Epidermal melanocyte (primary cell): ENCODE data around the gene SLC35B2.

Experiments used
- DNase-seq: peaks from one replicate; pipeline ENCODE4 v3.0.0; 2011; ENCODE audit warnings: low spot score; ENCODE audit not compliant: insufficient read length

The SLC35B2 gene

DNA sequence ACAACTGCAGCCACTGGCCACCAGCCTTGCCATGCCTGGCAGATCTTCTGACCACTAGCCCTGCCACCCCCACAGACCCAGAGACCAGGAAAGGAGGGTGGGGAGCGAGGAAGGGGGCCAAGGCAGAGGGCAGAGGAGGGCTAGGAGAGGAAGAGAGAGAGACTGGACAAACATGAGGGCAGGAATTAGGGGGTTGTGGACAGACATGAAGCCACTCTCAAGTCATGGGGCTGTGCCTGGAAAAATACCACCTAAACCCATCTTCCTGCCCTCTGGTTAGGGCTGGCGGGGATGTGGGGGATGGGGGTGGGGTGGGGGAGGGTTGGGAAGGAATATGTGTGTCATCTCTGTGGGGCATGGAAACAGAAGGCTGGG lies 35.4 kb downstream of the SLC35B2 start:
- no peak for DNase-seq

DNA sequence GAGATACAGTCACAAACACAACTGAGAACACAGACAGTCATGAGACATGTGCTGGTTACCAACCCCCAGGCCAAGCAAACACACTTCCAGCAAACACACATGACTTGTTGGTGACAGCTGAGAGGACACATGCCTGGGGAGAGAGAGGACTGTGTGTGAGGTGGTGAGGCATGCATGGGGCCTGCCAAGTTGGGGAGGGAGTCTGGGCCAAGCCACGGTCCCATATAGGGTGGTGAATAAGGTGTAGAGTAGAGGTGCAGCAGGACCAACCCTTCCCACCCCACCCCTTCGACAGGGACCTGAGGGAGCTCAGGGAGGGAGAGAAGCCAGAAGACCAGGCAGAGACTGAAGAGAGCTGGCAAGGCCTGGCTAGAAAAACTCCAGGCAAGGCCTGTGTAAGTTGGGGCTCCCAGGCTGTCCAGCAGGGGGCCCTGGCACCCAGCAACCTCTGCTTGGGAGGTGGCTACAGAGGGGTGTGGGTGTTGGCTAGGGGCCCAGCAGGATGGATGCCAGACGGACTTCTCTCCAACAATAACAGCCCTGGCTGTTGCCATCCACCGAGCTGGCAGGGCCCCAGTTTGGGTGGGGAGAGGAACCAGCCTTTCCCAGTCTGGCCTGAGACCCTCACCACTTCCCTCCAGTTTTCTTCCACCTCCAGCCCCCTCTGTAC lies 35.9 kb downstream of the SLC35B2 start:
- DNase-seq, result peak; percentile 76

DNA sequence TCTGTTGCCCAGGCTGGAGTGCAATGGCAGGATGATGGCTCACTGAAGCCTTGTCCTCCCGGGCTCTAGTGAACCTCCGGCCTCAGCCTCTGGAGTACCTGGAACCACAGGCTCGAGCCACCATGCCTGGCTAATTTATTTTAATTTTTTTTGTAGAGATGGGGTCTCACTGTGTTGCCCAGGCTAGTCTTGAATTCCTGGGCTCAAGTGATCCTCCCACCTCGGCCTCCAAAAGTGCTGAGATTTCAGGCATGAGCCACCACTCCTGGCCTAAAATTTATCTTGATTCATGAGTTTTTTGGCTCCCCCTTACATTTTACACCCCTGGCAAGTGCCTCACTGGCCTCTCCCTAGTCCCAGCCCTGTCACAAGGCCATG lies 36.4 kb downstream of the SLC35B2 start:
- DNase-seq, result no peak

DNA sequence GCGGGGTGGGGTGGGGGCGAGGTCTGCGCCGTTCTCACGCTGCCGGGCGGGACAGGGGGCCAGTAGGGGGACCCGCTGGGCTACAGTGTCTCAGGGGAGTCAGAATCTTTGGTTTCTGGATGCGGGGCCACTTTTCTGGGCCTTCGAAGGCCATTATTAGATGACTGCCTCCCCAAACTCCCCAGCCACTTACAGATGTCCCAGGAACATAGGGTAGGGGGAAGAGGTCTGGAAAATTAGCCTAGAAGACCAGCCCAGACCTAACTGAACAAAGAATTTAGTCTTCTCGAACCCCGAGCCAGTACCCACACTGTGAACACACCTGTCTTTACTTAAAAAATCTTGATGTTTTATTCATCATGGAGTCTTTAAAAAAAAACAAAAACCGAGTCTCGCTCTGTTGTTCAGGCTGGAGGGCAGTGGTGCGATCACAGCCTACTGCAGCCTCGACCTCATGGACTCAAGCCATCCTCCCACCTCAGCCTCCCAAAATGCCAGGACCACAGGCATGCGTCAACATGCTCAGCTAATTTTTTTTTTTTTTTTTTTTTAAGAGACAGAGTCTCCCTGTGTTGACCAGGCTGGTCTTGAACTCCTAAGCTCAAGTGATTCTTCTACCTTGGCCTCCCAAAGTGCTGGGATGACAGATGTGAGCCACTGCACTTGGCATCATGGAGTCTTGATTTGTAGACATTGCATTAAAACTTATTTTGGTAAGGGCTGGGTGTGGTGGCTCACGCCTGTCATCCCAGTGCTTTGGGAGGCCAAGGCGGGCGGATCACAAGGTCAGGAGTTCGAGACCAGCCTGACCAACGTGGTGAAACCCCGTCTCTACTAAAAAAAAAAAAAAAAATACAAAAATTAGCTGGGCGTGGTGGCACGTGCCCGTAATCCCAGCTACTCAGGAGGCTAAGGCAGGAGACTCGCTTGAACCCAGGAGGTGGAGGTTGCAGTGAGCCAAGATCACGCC lies 37.2 kb downstream of the SLC35B2 start:
- no peak for DNase-seq

DNA sequence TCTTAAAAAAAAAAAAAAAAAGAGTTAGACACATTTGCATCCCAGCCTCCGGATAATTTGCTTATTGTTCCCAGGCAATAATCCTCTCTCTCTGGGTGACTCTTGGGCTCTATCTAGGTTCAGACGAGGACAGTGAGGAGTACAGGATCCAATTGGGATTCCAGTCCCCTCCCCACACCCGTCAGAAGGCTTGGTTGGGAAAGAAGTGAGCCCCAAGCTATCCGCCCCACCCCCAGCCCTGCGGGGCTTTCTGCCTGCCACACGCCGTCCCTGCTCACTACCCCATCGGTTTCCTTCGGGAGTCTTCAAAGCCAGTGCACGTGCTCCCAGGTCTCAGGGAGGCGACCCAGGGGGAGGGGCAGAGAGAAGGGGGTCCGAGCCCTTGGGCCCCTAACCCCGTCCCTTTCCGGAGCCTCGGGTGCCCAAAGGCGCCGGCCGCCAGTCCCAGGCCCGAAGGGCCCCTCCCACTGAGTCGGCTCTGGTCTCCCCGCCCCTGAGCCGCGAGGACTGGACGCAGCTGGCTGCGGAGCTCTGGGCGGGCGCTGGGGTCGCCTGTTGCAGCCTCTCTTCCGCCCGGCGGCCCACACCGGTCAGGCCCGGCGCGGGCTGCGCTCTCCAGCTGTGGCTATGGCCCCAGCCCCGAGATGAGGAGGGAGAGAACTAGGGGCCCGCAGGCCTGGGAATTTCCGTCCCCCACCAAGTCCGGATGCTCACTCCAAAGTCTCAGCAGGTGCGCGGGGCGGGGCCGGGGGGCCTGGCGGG lies 38.1 kb downstream of the SLC35B2 start:
- peak; percentile 51 for DNase-seq

DNA sequence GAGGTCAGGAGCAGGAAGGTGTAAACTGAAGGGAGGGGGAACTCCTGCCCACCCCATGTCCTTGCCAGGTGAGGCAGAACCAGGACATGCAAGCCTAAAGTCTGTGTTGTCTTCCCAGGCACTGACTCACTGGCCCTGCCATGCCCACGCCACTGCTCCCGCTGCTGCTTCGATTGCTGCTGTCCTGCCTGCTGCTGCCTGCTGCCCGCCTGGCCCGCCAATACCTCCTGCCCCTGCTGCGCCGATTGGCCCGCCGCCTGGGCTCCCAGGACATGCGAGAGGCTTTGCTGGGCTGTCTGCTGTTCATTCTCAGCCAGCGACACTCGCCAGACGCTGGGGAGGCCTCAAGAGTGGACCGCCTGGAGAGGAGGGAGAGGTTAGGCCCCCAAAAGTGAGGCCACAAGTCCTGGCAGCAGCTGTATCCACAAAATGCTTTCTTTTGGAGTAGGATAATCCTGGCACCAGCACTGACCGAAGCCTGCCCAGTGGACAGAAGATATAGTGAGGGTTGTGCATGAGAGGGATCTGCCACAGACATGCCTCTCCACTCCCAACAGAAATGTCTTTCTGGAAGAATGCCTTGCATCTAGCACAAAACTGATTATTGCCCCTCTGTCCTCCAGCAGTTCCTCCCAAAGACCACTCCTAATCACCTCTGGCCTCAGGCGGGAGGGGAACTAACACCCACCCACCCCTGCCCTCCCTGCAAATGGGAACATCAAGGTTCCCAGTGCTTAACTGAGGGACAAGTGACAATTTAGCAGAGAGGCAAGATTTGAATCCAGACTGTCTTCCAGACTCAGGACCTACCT lies 39.8 kb downstream of the SLC35B2 start:
- DNase-seq, result no peak

DNA sequence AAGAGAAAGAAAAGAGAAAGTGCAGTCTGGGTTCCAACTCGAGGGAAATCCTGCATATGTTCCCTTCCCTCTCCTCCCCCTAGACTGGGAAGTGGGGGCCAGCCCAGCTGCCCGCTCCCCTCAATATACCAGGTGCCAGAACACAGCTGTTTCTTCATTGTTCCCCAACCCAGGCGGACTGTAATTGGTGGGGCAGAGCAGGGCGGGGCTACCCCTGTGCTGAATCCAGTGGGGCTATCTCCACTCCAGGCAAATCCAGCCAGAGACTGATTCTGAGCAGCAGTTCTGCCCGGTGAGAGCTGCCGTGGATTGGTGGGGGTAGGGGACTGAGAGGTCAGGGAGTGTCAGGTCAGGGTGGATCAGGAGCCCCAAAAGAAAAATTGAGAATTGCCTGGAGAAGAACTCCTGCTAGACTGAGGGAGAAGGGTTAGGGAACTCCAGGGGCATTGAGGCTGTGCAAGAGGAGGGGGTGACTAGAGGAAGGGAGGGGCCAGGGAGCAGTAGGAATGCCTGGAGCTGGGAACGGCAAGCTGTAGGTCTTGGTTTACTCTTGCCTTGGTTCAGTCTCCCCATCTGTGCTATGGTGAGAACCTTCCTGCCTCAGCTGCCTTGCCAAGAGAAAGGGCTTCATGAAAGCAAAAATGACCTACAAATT lies 40.5 kb downstream of the SLC35B2 start, which contains the start of gene MYMX:
Gene MYMX, plus strand, starts transcription at position 250 of the 655 bp plus-strand sequence. CDS start 546 bp downstream, outside the sequence.
- no peak for DNase-seq

DNA sequence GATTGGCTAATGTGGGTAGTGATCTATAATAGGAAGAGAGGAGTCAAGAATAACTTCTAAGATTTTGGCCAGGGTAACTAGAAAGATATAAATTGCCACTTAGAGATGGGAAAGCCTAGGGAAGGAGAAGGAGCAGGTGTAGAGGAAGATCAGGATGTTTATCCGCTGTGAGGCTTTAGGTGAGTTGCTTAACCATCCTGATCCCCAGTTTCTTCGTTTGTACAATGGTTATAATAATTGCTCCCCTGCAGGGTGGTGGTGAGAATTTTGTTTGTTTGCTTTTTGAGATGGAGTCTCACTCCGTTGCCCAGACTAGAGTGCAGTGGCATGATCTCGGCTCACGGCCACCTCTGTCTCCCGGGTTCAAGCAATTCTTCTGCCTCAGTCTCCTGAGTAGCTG lies 43.0 kb downstream of the SLC35B2 start:
- no peak for DNase-seq

DNA sequence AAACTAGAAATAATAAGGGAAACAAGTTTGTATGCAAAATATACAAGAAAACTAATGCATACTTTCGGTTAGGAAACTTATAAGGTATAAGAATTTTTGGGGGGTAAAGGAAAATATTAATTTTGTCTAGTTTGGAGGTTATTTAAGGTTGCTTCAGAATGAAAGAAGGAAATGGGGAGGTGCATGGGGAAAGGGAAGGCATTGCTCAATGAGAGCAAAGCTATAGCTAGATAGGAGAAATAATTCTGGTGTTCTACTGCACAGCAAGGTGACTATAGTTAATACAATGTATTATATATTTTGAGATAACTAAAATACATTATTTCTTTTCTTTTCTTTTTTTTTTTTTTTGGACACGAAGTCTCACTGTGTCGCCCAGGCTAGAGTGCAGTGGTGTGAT lies 46.0 kb downstream of the SLC35B2 start:
- DNase-seq, result no peak

DNA sequence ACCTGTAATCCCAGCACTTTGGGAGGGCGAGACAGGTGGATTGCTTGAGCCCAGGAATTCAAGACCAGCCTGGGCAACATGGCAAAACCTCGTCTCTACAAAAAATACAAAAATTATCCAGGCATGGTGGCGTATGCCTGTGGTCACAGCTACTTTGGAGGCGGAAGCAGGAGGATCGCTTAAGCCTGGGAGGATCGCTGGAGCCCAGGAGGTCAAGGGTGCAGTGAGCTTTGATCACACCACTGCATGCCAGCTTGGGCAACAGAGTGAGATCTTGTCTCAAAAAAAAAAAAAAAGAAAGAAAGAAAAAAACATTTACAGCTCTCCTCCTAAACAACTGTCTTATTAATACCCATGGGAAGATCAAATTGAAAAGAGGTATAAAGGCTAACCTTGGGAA lies 49.4 kb downstream of the SLC35B2 start:
- DNase-seq, result no peak
